AG04450 (cell line): ENCODE data around the gene RGS6. TPM values are rescaled to one million over a fixed set of nuclear protein-coding genes. Genes with fewer than 3 reads are reported as not detected.

Experiments
- CTCF ChIA-PET: fragments of 300-600, 350-600 bp; formaldehyde crosslinking; extraction: SDS; loops from one replicate; lab custom pipeline; 2022; ENCODE audit warnings: antibody characterized with exemption, inconsistent platforms; lab: Charles Lee
- POLR2A ChIA-PET: fragments of 350-600 bp; formaldehyde crosslinking; extraction: SDS; loops from one replicate; lab custom pipeline; 2021; ENCODE audit warnings: antibody characterized with exemption, inconsistent platforms; lab: Yijun Ruan, JAX
- DNase-seq: peaks from one replicate; pipeline ENCODE4 v3.0.0-alpha.2; 2011; ENCODE audit warnings: low read depth, low spot score
- H3K27ac ChIP-seq: one replicate; pipeline ENCODE4 v1.5.1; 2012; ENCODE audit warnings: low read depth, low read length, control low read depth
- H3K27me3 ChIP-seq: one replicate; pipeline ENCODE4 v1.6.0; 2012; ENCODE audit warnings: low read length; ENCODE audit not compliant: control insufficient read depth, insufficient read depth
- H3K4me3 ChIP-seq: 2 replicates; pipeline ENCODE4 v1.5.1; 2011; ENCODE audit warnings: mild to moderate bottlenecking, low read depth, low read length, control low read depth
- H3K9me3 ChIP-seq: 2 replicates; pipeline ENCODE4 v1.5.1; 2012; ENCODE audit warnings: low read length; ENCODE audit not compliant: control insufficient read depth, insufficient read depth
- polyA plus RNA-seq: library from polyadenylated mRNA; depleted of rRNA; stranded (reverse); fragments of >200 nt; gene quantifications from 2 replicates; pipeline ENCODE4 v1.2.3, GENCODE V29; 2011
- TF ChIP-seq, protein P1 (sequence below): IDR thresholded peaks from 2 replicates; pipeline ENCODE4 v1.5.1; 2011; ENCODE audit warnings: low read depth, low read length, control low read depth, inconsistent platforms

Gene RGS6
- polyA plus RNA-seq, 1 experiment: not detected

GRCh38 chr14:72500234-72500838, 568.1 kb downstream of the RGS6 start:
- no peak overlapping the region for H3K4me3 ChIP-seq
- POLR2A ChIA-PET: interaction anchor here (0.6 kb wide), 1 partner anchor 8 kb away, joined by 4 read pairs; no protein-coding TSS in a partner anchor
- TF ChIP-seq, protein P1, sequence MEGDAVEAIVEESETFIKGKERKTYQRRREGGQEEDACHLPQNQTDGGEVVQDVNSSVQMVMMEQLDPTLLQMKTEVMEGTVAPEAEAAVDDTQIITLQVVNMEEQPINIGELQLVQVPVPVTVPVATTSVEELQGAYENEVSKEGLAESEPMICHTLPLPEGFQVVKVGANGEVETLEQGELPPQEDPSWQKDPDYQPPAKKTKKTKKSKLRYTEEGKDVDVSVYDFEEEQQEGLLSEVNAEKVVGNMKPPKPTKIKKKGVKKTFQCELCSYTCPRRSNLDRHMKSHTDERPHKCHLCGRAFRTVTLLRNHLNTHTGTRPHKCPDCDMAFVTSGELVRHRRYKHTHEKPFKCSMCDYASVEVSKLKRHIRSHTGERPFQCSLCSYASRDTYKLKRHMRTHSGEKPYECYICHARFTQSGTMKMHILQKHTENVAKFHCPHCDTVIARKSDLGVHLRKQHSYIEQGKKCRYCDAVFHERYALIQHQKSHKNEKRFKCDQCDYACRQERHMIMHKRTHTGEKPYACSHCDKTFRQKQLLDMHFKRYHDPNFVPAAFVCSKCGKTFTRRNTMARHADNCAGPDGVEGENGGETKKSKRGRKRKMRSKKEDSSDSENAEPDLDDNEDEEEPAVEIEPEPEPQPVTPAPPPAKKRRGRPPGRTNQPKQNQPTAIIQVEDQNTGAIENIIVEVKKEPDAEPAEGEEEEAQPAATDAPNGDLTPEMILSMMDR: no peak
- no peak for DNase-seq
- CTCF ChIA-PET: interaction anchor here (1.6 kb wide), 1 partner anchor 13 kb away, joined by 12 read pairs; no protein-coding TSS in a partner anchor
- H3K9me3 ChIP-seq: peaks cover 3% of the 10 kb centered on the region; the same call in 1 of the 2 replicates
- H3K27ac ChIP-seq: no peak overlapping the region
- peaks cover 10% of the 10 kb centered on the region for H3K27me3 ChIP-seq

- TF ChIP-seq, protein P1: no peak
- no peak overlapping the region for H3K4me3 ChIP-seq
- CTCF ChIA-PET: interaction anchor here (1.3 kb wide), 1 partner anchor 403 kb away, joined by 3 read pairs; no protein-coding TSS in a partner anchor
- DNase-seq: no peak
- H3K9me3 ChIP-seq: peaks cover 3% of the 10 kb centered on the region; the same call in 1 of the 2 replicates
- no peak overlapping the region for H3K27ac ChIP-seq
- POLR2A ChIA-PET: no interaction called here
- H3K27me3 ChIP-seq: peaks cover 5% of the 10 kb centered on the region
These were observed 569.2 kb downstream of the RGS6 start for GRCh38 chr14:72501439-72501838.

GRCh38 chr14:72503271-72503670, 571.0 kb downstream of the RGS6 start:
- CTCF ChIA-PET: interaction anchor here (3.6 kb wide), 1 partner anchor 12 kb away, joined by 34 read pairs; no protein-coding TSS in a partner anchor
- Histone ChIP-seq H3K27me3 (peaks cover 3% of the 10 kb centered on the region), H3K27ac (no peak overlapping the region), H3K4me3 (no peak overlapping the region), H3K9me3 (peaks cover 3% of the 10 kb centered on the region; the same call in 1 of the 2 replicates)
- TF ChIP-seq, protein P1: no peak
- no peak for DNase-seq
- POLR2A ChIA-PET: no interaction called here

DNA sequence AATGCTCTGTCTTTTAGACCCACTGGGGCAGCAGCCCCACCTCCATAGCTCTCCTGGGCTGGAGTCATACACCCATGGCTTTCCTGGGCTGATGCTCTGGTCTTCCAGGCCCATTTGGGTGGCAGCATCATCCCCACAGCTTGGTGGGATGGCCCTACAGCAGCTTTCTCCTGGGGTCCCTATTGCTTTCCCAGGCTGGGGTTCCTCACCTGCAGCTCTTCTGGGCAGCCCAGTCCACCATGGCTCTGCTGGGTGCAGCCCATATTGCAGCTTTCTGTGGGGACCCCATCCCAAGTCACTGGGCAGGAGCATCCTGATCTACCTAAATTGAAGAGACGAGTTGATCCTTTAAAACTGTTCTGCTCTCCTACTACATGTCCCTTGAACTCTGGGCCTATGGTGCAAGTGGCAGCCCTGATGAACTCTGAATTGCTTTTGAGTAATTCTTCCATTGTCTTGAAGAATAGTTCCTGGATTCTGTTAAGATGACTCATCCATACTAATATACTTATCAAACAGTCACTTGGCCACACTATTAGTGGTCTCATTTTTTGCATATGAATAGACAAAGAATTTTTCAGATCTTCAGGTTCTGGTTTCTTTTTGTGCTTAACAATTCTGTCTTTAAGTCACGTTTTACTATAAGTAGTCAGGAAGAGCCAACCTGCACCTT, 571.6 kb downstream of the RGS6 start:
- peaks cover 3% of the 10 kb centered on the region for H3K27me3 ChIP-seq
- DNase-seq: no peak
- no peak overlapping the region for H3K27ac ChIP-seq
- peaks cover 3% of the 10 kb centered on the region; the same call in 1 of the 2 replicates for H3K9me3 ChIP-seq
- TF ChIP-seq, protein P1: no peak
- ChIA-PET POLR2A (no interaction called here), CTCF (interaction anchor here (3.6 kb wide), 1 partner anchor 11 kb away, joined by 34 read pairs; no protein-coding TSS in a partner anchor)
- H3K4me3 ChIP-seq: no peak overlapping the region

- POLR2A ChIA-PET: no interaction called here
- peaks cover 4% of the 10 kb centered on the region for H3K27me3 ChIP-seq
- CTCF ChIA-PET: interaction anchor here (0.5 to 2.0 kb wide), 3 partner anchors 377 to 438 kb away, joined by 3 to 14 read pairs (median 4); no protein-coding TSS in a partner anchor
These were observed 578.3 kb downstream of the RGS6 start for GRCh38 chr14:72510566-72510965.

More at GRCh38 chr14:72510566-72510965, 578.3 kb downstream of the RGS6 start:
- no peak for DNase-seq
- no peaks in the 10 kb centered on the region for H3K9me3 ChIP-seq
- H3K4me3 ChIP-seq: no peak overlapping the region
- H3K27ac ChIP-seq: no peak overlapping the region
- TF ChIP-seq, protein P1: no peak
